HEK293 (cell line): ENCODE results near the gene RIC3.

Experiments
- CTCF ChIA-PET: fragments of 350-600 bp; formaldehyde crosslinking; extraction: SDS; loops from one replicate; lab custom pipeline; 2021; ENCODE audit warnings: antibody characterized with exemption; lab: Yijun Ruan, JAX
- POLR2A ChIA-PET: fragments of 300-600 bp; formaldehyde crosslinking; extraction: SDS; loops from one replicate; lab custom pipeline; 2020; ENCODE audit warnings: antibody characterized with exemption, inconsistent platforms; lab: Yijun Ruan, JAX
- H3K27ac ChIP-seq: fragments of 200-500 bp; sonication (Bioruptor generic); 2 replicates; pipeline ENCODE4 v1.5.1; 2014; ENCODE audit warnings: low read depth, low read length, control low read depth, inconsistent platforms; ENCODE audit errors: extremely low read depth
- H3K36me3 ChIP-seq, 2 experiments: fragments of 200-500 bp in 1 of 2; sonication (Bioruptor generic) in 1 of 2; 1 replicate in 1 of 2; 2 replicates in 1 of 2; pipeline ENCODE4 v1.5.1; 2014 to 2017; ENCODE audit warnings: inconsistent platforms in 2 of 2, low read length in 2 of 2; ENCODE audit not compliant: control insufficient read depth in 2 of 2, insufficient read depth in 1 of 2
- H3K4me1 ChIP-seq: fragments of 200-500 bp; sonication (Bioruptor generic); 2 replicates; pipeline ENCODE4 v1.5.1; 2014; ENCODE audit warnings: mild to moderate bottlenecking, low read length, inconsistent platforms; ENCODE audit not compliant: control insufficient read depth, insufficient read depth
- H3K4me3 ChIP-seq: 2 replicates; pipeline ENCODE4 v1.5.1; 2011; ENCODE audit warnings: low read depth, mild to moderate bottlenecking, control low read depth, low read length, moderate library complexity
- H3K9me3 ChIP-seq: fragments of 200-500 bp; sonication (Bioruptor generic); 2 replicates; pipeline ENCODE4 v1.5.1; 2014; ENCODE audit warnings: low read depth, low read length, inconsistent platforms; ENCODE audit not compliant: control insufficient read depth, insufficient read depth
- IKZF3 ChIP-seq: fragments of 450-650 bp; IDR thresholded peaks from 2 replicates; pipeline ENCODE4 v1.5.0; 2018; ENCODE audit warnings: missing biosample characterization, mild to moderate bottlenecking, missing genetic modification characterization, moderate library complexity
- OSR2 ChIP-seq: fragments of 450-650 bp; formaldehyde crosslinking; IDR thresholded peaks from 2 replicates; pipeline ENCODE4 v1.5.1; 2016; ENCODE audit warnings: missing biosample characterization, missing genetic modification characterization
- REPIN1 ChIP-seq: fragments of 450-650 bp; formaldehyde crosslinking; IDR thresholded peaks from 2 replicates; pipeline ENCODE4 v1.5.1; 2017; ENCODE audit warnings: missing biosample characterization, missing genetic modification characterization, low read depth
- ZNF19 ChIP-seq: fragments of 450-650 bp; formaldehyde crosslinking; IDR thresholded peaks from 2 replicates; pipeline ENCODE4; 2016; ENCODE audit warnings: missing biosample characterization, missing genetic modification characterization, low read depth
- ZNF335 ChIP-seq: fragments of 450-650 bp; formaldehyde crosslinking; conservative IDR thresholded peaks from 2 replicates; pipeline ENCODE4 v1.5.1; 2016; ENCODE audit warnings: missing biosample characterization, missing genetic modification characterization
- ZNF366 ChIP-seq: fragments of 450-650 bp; formaldehyde crosslinking; conservative IDR thresholded peaks from 2 replicates; pipeline ENCODE4 v1.5.1; 2016; ENCODE audit warnings: missing biosample characterization, missing genetic modification characterization
- ZNF513 ChIP-seq: fragments of 450-650 bp; IDR thresholded peaks from 2 replicates; pipeline ENCODE4 v1.5.1; 2018; ENCODE audit warnings: missing biosample characterization, missing genetic modification characterization
- ZNF518A ChIP-seq: fragments of 450-650 bp; formaldehyde crosslinking; conservative IDR thresholded peaks from 2 replicates; pipeline ENCODE4 v1.5.1; 2016; ENCODE audit warnings: low read depth, missing biosample characterization, missing genetic modification characterization
- ZNF558 ChIP-seq: fragments of 450-650 bp; formaldehyde crosslinking; IDR thresholded peaks from 2 replicates; pipeline ENCODE4 v1.5.1; 2016; ENCODE audit warnings: missing biosample characterization, missing genetic modification characterization
- ZNF600 ChIP-seq: fragments of 450-650 bp; formaldehyde crosslinking; IDR thresholded peaks from 2 replicates; pipeline ENCODE4 v1.5.1; 2016; ENCODE audit warnings: missing biosample characterization, missing genetic modification characterization
- ZNF610 ChIP-seq: fragments of 450-650 bp; formaldehyde crosslinking; IDR thresholded peaks from 2 replicates; pipeline ENCODE4 v1.5.1; 2016; ENCODE audit warnings: missing biosample characterization, missing genetic modification characterization, borderline replicate concordance
- ZNF623 ChIP-seq: fragments of 450-650 bp; formaldehyde crosslinking; IDR thresholded peaks from 2 replicates; pipeline ENCODE4 v1.5.1; 2016; ENCODE audit warnings: missing biosample characterization, missing genetic modification characterization
- ZNF701 ChIP-seq: fragments of 450-650 bp; formaldehyde crosslinking; IDR thresholded peaks from 2 replicates; pipeline ENCODE4 v1.5.1; 2016; ENCODE audit warnings: missing biosample characterization, missing genetic modification characterization
- ZNF76 ChIP-seq: fragments of 450-650 bp; formaldehyde crosslinking; IDR thresholded peaks from 2 replicates; pipeline ENCODE4; 2016; ENCODE audit warnings: low read depth, missing biosample characterization, missing genetic modification characterization, borderline replicate concordance
- TF ChIP-seq, protein P1 (sequence below): fragments of 450-650 bp; formaldehyde crosslinking; IDR thresholded peaks from 2 replicates; pipeline ENCODE4 v1.5.1; 2017; ENCODE audit warnings: missing biosample characterization, missing genetic modification characterization

The RIC3 gene

DNA sequence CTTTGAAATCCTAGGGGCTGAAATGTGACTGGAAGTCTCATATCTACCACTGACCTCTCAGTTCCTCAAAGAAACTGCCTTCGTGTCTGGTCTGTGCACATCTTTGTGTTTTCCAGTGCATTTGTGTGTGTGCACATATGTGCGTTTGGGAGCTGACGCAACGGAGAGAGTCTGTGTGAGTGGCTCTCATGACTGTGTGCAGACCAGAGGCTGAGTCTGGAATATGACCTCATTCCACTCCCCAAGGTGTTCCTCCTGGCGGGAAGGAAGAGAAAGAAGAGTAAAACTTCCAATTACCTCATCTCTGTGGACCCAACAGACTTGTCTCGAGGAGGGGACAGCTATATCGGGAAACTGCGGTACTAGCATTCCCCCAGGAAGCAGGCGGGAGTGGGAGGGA is 71.4 kb downstream of the RIC3 start:
- H3K36me3 ChIP-seq = peaks cover 0 to 100% of the 10 kb centered on the region in 2 experiments; a peak in 1 of 3 replicates
- ChIA-PET CTCF (interaction anchor here (0.6 to 19.6 kb wide), 7 partner anchors 12 to 401 kb away, joined by 3 to 532 read pairs (median 25); no protein-coding TSS in a partner anchor), POLR2A (interaction anchor here (0.6 kb wide), 1 partner anchor 14 kb away, joined by 4 read pairs; no protein-coding TSS in a partner anchor)
- TF ChIP-seq OSR2 (tag by site-specific recombination) (no peak), ZNF600 (tag by site-specific recombination) (0 out of 2 replicates have a peak, but pooled peaks have one; percentile 12)
- no peak overlapping the region for H3K4me3 ChIP-seq
- no peaks in the 10 kb centered on the region for H3K4me1 ChIP-seq
- H3K9me3 ChIP-seq = no peaks in the 10 kb centered on the region
- H3K27ac ChIP-seq = no peak overlapping the region

- POLR2A ChIA-PET = no interaction called here
- peaks cover 0 to 100% of the 10 kb centered on the region in 2 experiments; a peak in 1 of 3 replicates for H3K36me3 ChIP-seq
Measured at GRCh38 chr11:8097062-8097461, 71.8 kb downstream of the RIC3 start.

GRCh38 chr11:8096575-8096974 is 72.2 kb downstream of the RIC3 start:
- Histone ChIP-seq H3K9me3 (no peaks in the 10 kb centered on the region), H3K36me3 (peaks cover 0 to 100% of the 10 kb centered on the region in 2 experiments; a peak in 1 of 3 replicates), H3K4me3 (no peak overlapping the region), H3K4me1 (no peaks in the 10 kb centered on the region), H3K27ac (no peak overlapping the region)
- peak; percentile 55 for TF ChIP-seq ZNF513 (tag by site-specific recombination)
- TF ChIP-seq, protein P1, sequence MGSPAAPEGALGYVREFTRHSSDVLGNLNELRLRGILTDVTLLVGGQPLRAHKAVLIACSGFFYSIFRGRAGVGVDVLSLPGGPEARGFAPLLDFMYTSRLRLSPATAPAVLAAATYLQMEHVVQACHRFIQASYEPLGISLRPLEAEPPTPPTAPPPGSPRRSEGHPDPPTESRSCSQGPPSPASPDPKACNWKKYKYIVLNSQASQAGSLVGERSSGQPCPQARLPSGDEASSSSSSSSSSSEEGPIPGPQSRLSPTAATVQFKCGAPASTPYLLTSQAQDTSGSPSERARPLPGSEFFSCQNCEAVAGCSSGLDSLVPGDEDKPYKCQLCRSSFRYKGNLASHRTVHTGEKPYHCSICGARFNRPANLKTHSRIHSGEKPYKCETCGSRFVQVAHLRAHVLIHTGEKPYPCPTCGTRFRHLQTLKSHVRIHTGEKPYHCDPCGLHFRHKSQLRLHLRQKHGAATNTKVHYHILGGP (tag by site-specific recombination) = no peak
- ChIA-PET CTCF (interaction anchor here (0.5 to 19.6 kb wide), 5 partner anchors 11 to 204 kb away, joined by 3 to 532 read pairs (median 4); partner anchors contain the start of gene EIF3F), POLR2A (no interaction called here)

More at GRCh38 chr11:8097062-8097461, 71.8 kb downstream of the RIC3 start:
- no peaks in the 10 kb centered on the region for H3K4me1 ChIP-seq
- TF ChIP-seq ZNF366 (no peak), ZNF19 (no peak), ZNF623 (tag by site-specific recombination) (no peak), ZNF558 (tag by site-specific recombination) (no peak), REPIN1 (tag by site-specific recombination) (no peak)
- H3K4me3 ChIP-seq = no peak overlapping the region
- H3K9me3 ChIP-seq = no peaks in the 10 kb centered on the region
- CTCF ChIA-PET = interaction anchor here (1.7 to 19.6 kb wide), 4 partner anchors 11 to 89 kb away, joined by 4 to 532 read pairs (median 200); no protein-coding TSS in a partner anchor
- H3K27ac ChIP-seq = no peak overlapping the region

- no peaks in the 10 kb centered on the region for H3K9me3 ChIP-seq
- H3K4me1 ChIP-seq = no peaks in the 10 kb centered on the region
- H3K4me3 ChIP-seq = no peak overlapping the region
- H3K27ac ChIP-seq = no peak overlapping the region
- H3K36me3 ChIP-seq = peaks cover 0 to 100% of the 10 kb centered on the region in 2 experiments; a peak in 1 of 3 replicates
- POLR2A ChIA-PET = no interaction called here
- CTCF ChIA-PET = interaction anchor here (0.5 to 19.6 kb wide), 5 partner anchors 10 to 203 kb away, joined by 3 to 532 read pairs (median 4); partner anchors contain the start of gene EIF3F
- TF ChIP-seq ZNF518A (tag by site-specific recombination) (no peak), ZNF513 (tag by site-specific recombination) (no peak), ZNF701 (tag by site-specific recombination) (no peak), ZNF76 (tag by site-specific recombination) (no peak), ZNF335 (tag by site-specific recombination) (no peak), ZNF610 (no peak), IKZF3 (tag by site-specific recombination) (no peak)
Measured at GRCh38 chr11:8095806-8096522, 72.9 kb downstream of the RIC3 start.
